Coronary artery (tissue), 2 donors: ENCODE measurements around the gene PEX5.

Experiments
- DNase-seq: peaks from one replicate; pipeline ENCODE4 v3.0.0-alpha.2; 2017; ENCODE audit warnings: low spot score
- H3K27ac ChIP-seq, 2 donors: fragments of 200-600 bp; sonication (generic); one replicate each; pipeline ENCODE4 v1.5.1; 2016 to 2019
- H3K4me3 ChIP-seq: fragments of 200-600 bp; sonication (generic); 2 replicates; pipeline ENCODE4 v1.5.1; 2016; ENCODE audit warnings: mild to moderate bottlenecking, moderate library complexity
- TF ChIP-seq, protein P1 (sequence below): fragments of 200-600 bp; sonication (generic); IDR thresholded peaks from one replicate; pipeline ENCODE4 v1.5.1; 2019; ENCODE audit warnings: antibody characterized with exemption

Gene PEX5

DNA sequence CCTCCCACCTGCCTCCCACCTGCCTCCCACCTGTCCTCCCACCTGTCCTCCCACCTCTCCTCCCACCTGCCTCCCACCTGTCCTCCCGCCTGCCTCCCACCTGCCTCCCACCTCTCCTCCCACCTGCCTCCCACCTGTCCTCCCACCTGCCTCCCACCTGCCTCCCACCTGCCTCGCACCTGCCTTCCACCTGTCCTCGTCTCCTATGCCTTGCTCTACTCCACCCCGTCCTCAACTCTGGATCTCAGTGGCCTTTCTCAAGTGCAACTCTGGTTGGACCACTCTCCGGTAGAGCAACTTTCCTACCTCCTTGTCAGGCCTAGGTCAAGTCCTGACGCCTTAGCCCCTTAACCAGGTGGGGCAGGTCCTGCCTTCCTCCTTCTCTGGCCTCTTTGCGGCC is 29.3 kb upstream of the PEX5 start:
- no peak for DNase-seq
- TF ChIP-seq, protein P1, sequence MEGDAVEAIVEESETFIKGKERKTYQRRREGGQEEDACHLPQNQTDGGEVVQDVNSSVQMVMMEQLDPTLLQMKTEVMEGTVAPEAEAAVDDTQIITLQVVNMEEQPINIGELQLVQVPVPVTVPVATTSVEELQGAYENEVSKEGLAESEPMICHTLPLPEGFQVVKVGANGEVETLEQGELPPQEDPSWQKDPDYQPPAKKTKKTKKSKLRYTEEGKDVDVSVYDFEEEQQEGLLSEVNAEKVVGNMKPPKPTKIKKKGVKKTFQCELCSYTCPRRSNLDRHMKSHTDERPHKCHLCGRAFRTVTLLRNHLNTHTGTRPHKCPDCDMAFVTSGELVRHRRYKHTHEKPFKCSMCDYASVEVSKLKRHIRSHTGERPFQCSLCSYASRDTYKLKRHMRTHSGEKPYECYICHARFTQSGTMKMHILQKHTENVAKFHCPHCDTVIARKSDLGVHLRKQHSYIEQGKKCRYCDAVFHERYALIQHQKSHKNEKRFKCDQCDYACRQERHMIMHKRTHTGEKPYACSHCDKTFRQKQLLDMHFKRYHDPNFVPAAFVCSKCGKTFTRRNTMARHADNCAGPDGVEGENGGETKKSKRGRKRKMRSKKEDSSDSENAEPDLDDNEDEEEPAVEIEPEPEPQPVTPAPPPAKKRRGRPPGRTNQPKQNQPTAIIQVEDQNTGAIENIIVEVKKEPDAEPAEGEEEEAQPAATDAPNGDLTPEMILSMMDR, result no peak
- Histone ChIP-seq H3K27ac (no peak overlapping the region), H3K4me3 (no peak overlapping the region)

DNA sequence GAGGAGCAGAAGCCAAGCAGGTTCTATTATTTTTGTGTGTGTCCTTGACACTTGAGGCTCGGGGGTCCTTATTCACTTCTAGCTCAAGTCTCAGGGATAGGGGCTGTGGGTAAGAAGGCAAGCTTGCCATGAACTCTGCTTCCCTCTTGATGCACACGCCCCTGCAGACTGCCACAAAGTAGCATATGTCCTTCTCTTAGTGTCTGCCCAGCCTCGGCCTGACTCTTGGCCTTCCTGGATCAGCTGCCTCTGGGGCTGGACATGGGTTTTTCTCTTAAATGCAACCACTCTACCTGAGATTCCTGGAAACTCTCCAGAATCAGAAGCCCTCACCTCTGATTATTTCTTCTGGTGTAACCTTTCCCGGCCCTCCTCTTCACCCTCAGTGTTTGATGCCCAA is 28.2 kb upstream of the PEX5 start:
- no peak for DNase-seq
- Histone ChIP-seq H3K27ac (no peak overlapping the region), H3K4me3 (no peak overlapping the region)
- TF ChIP-seq, protein P1, result no peak

DNA sequence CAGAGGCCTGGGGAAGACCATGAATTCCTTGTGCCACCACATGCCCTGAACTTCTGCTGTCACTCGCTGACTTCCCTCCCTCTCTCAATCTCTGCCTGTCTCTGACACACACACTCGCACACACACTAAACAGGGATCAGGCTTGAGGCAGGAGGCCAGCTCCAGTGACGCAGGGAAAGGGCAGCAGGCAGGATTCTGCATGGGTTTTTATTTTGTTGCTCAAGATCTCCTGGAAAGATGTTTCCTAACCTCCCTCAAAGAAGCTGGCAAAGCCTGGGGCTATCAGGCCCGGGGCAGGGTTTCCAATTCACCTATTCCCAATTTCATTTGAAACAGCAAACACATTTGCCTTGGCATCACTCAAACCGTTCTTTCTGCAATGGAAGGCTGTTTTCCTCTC is 27.7 kb upstream of the PEX5 start:
- DNase-seq, result no peak
- Histone ChIP-seq H3K4me3 (no peak overlapping the region), H3K27ac (no peak overlapping the region)
- TF ChIP-seq, protein P1, result no peak

DNA sequence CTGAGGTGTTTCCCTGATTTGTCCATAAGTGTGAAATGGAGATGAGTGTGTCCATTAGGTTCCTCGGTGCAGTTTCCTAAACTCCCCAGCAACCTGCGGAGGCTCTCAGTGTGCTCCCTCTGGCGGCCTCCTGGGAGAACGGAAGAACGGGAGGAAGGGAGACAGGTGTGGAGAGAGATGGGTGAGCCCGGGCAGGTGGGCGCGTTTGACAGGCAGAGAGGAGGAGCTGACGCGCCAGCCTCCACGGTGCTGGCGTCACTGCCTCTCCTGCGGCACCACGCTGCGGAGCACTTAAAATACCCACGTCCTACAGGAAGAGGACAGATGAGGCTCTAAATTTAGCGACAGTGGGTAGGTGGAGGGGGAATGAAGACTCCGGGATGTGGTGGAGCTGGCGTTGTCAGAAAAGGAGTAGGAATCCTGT is 26.8 kb upstream of the PEX5 start:
- Histone ChIP-seq H3K27ac (no peak overlapping the region), H3K4me3 (no peak overlapping the region)
- TF ChIP-seq, protein P1, result no peak
- no peak for DNase-seq

DNA sequence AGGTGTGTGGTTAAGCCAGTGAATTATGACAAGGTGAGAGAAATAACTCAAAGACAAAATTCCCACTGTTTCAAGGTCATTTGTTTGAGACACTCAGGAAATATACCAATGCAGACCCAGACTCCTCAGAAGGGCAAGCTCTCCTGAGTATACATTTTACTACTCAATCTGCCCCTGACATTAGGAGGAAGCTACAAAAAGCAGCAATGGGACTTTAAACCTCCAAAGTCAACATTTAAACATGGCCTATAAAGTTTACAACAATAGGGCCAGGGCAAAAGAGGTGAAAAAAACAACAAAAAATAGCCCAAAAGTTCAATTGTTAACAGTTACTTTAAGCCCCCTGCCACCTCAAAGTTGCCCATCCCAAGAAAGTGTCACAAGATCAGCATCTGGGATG is 19.5 kb upstream of the PEX5 start:
- TF ChIP-seq, protein P1, result no peak
- Histone ChIP-seq H3K27ac (no peak overlapping the region), H3K4me3 (no peak overlapping the region)
- no peak for DNase-seq

DNA sequence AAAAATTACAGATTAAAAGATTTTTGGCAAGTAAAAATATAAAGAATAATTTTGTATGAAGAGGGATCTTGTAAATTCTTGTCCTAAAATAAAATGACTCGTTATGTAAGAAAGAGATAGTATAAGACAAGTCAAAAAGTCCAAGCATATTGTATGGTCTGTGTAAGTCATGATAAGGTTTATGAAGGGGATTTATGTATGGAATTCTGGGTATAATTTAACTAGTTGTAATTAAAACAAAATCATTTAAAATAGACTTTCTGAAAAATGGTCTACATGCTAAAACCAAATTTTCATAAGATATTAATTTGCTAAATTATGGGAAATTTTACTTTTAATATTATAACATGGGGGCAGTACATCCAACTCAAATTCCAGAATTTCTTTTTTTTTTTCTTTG is 17.6 kb upstream of the PEX5 start:
- TF ChIP-seq, protein P1, result no peak
- no peak overlapping the region for H3K27ac ChIP-seq
- no peak overlapping the region for H3K4me3 ChIP-seq
- DNase-seq, result no peak

DNA sequence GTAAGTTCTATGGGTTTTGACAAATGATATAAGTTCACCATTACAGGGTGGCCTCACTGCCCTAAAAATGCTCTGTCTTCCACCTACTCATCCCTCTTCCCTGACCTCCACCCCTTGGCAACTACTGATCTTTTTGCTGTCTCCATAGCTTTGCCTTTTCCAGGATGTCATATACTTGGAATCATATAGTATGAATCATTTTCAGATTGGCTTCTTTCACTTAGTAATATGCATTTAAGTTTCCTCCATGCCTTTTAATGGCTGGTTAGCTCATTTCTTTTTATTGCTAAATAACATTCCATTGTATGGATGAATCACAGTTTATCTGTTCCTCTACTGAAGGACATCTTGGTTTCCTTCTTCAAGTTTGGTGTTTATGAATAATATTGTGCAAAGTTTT is 14.0 kb upstream of the PEX5 start:
- Histone ChIP-seq H3K27ac (no peak overlapping the region), H3K4me3 (no peak overlapping the region)
- no peak for DNase-seq
- TF ChIP-seq, protein P1, result no peak
